Hepatocyte (in vitro differentiated cells): ENCODE results near the gene SGO1. TPM values are rescaled to one million over a fixed set of nuclear protein-coding genes. Genes with fewer than 3 reads are reported as not detected.

Experiments
- DNase-seq: peaks from one replicate; pipeline ENCODE4 v3.0.0-alpha.2; 2016; ENCODE audit warnings: low spot score
- H2AFZ ChIP-seq: fragments of 200-600 bp; sonication (generic); 2 replicates; pipeline ENCODE4 v1.6.0; 2016; ENCODE audit warnings: antibody characterized with exemption, mild to moderate bottlenecking
- H3K27ac ChIP-seq: fragments of 200-600 bp; sonication (generic); 2 replicates; pipeline ENCODE4 v1.5.1; 2016; ENCODE audit warnings: mild to moderate bottlenecking
- H3K27me3 ChIP-seq: fragments of 200-600 bp; sonication (generic); 2 replicates; pipeline ENCODE4 v1.6.1; 2016
- H3K36me3 ChIP-seq: fragments of 200-600 bp; sonication (generic); replicated peaks from 2 replicates; pipeline ENCODE4 v1.5.1; 2016; ENCODE audit warnings: low read depth; ENCODE audit not compliant: insufficient read depth
- H3K4me1 ChIP-seq: fragments of 200-600 bp; sonication (generic); 2 replicates; pipeline ENCODE4 v1.5.1; 2016; ENCODE audit warnings: mild to moderate bottlenecking, moderate library complexity; ENCODE audit not compliant: insufficient read depth
- H3K4me2 ChIP-seq: fragments of 200-600 bp; sonication (generic); 2 replicates; pipeline ENCODE4 v1.6.0; 2016
- H3K4me3 ChIP-seq: fragments of 200-600 bp; sonication (generic); 2 replicates; pipeline ENCODE4 v1.5.1; 2016; ENCODE audit warnings: mild to moderate bottlenecking
- H3K79me2 ChIP-seq: fragments of 200-600 bp; sonication (generic); 2 replicates; pipeline ENCODE4 v1.6.0; 2017; ENCODE audit warnings: mild to moderate bottlenecking
- H3K9me2 ChIP-seq: fragments of 200-600 bp; sonication (generic); replicated peaks from 2 replicates; pipeline ENCODE4 v1.6.0; 2017; ENCODE audit warnings: mild to moderate bottlenecking; ENCODE audit not compliant: insufficient read depth
- H3K9me3 ChIP-seq: fragments of 200-600 bp; sonication (generic); 2 replicates; pipeline ENCODE4 v1.5.1; 2016; ENCODE audit warnings: low read depth, mild to moderate bottlenecking
- H4K20me1 ChIP-seq: fragments of 200-600 bp; sonication (generic); 2 replicates; pipeline ENCODE4 v1.6.0; 2016; ENCODE audit warnings: mild to moderate bottlenecking; ENCODE audit not compliant: insufficient read depth, poor library complexity, severe bottlenecking
- CTCF ChIP-seq: fragments of 200-600 bp; sonication (generic); IDR thresholded peaks from 2 replicates; pipeline ENCODE4 v1.5.1; 2016; ENCODE audit warnings: antibody characterized with exemption, mild to moderate bottlenecking; ENCODE audit not compliant: poor library complexity
- EZH2 ChIP-seq: fragments of 200-600 bp; sonication (generic); IDR thresholded peaks from 2 replicates; pipeline ENCODE4 v1.6.1; 2016; ENCODE audit warnings: antibody characterized with exemption, mild to moderate bottlenecking, borderline replicate concordance
- EZH2phosphoT487 ChIP-seq: fragments of 200-600 bp; sonication (generic); IDR thresholded peaks from one replicate; pipeline ENCODE4 v1.6.1; 2018; ENCODE audit warnings: antibody characterized with exemption, mild to moderate bottlenecking, low read depth, moderate library complexity; ENCODE audit not compliant: unreplicated experiment, severe bottlenecking
- WGBS: methylation state at CpG from one replicate; pipeline ENCODE4 v1.1.6; 2016; ENCODE audit warnings: low lambda C conversion rate; ENCODE audit errors: missing lambda C conversion rate; 5-methylcytosine and 5-hydroxymethylcytosine counted together
- polyA plus RNA-seq: library from polyadenylated mRNA; unstranded; fragments of >200 nt; fragmentation: Nextera tagmentation; extraction: Ambion mirVana; gene quantifications from 2 replicates; pipeline ENCODE4 v1.2.1, GENCODE V29; 2016
- total RNA-seq: library from RNA; depleted of rRNA; stranded (reverse); fragments of >200 nt; gene quantifications from 2 replicates; pipeline ENCODE4 v1.2.3, GENCODE V29; 2014

Gene SGO1
- total and polyA plus RNA-seq, 2 experiments from 2014 or later = 5.8 to 6.7 TPM

DNA sequence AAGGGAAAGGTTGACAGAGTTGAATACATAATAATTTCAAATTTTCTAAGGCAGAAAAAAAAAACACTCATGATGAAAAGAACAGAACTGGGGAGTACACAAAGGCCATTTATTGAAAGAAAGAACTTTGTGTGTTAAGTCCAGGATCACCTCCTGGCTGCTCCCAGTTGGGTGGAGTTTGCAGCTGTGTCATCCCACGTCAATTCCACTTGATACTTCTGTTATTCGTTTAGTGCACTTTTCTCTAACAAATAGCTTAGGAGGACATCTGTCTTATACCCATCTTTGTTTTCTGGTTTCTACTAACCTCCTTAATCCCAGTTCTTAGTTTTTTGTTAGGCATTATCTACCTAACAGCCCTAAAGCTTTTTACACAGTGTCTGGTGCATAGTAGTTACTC is 44.7 kb downstream of the SGO1 start:
- Histone ChIP-seq H3K4me3 (no peak overlapping the region), H3K36me3 (no peaks in the 10 kb centered on the region), H4K20me1 (no peaks in the 10 kb centered on the region), H3K79me2 (no peaks in the 10 kb centered on the region), H2AFZ (no peak overlapping the region), H3K27me3 (no peaks in the 10 kb centered on the region), H3K27ac (no peak overlapping the region), H3K9me3 (no peaks in the 10 kb centered on the region), H3K4me2 (no peak overlapping the region), H3K9me2 (no peaks in the 10 kb centered on the region), H3K4me1 (no peaks in the 10 kb centered on the region)
- TF ChIP-seq EZH2 = no peak
- TF ChIP-seq EZH2phosphoT487 = no peak
- no peak for TF ChIP-seq CTCF
- 55% methylated on average over 2 of the region's 2 CpGs for WGBS
- no peak for DNase-seq

GRCh38 chr3:20140881-20141280 is 45.1 kb downstream of the SGO1 start:
- Histone ChIP-seq H3K27ac (no peak overlapping the region), H3K4me2 (no peak overlapping the region), H2AFZ (no peak overlapping the region), H3K79me2 (no peaks in the 10 kb centered on the region), H4K20me1 (no peaks in the 10 kb centered on the region), H3K4me1 (no peaks in the 10 kb centered on the region), H3K9me2 (no peaks in the 10 kb centered on the region), H3K36me3 (no peaks in the 10 kb centered on the region), H3K9me3 (no peaks in the 10 kb centered on the region), H3K4me3 (no peak overlapping the region), H3K27me3 (no peaks in the 10 kb centered on the region)
- no peak for TF ChIP-seq CTCF
- no peak for TF ChIP-seq EZH2
- no peak for TF ChIP-seq EZH2phosphoT487
- WGBS = 40% methylated on average over 2 of the region's 2 CpGs
- DNase-seq = no peak

- Histone ChIP-seq H3K4me3 (no peak overlapping the region), H3K27me3 (no peaks in the 10 kb centered on the region), H3K4me2 (no peak overlapping the region), H3K9me2 (no peaks in the 10 kb centered on the region), H3K36me3 (no peaks in the 10 kb centered on the region), H3K4me1 (no peaks in the 10 kb centered on the region), H3K9me3 (no peaks in the 10 kb centered on the region), H4K20me1 (no peaks in the 10 kb centered on the region), H3K27ac (no peak overlapping the region), H3K79me2 (no peaks in the 10 kb centered on the region), H2AFZ (no peak overlapping the region)
- 57% methylated on average over 4 of the region's 4 CpGs for WGBS
- TF ChIP-seq CTCF (no peak), EZH2 (no peak), EZH2phosphoT487 (no peak)
- no peak for DNase-seq
Measured at GRCh38 chr3:20137647-20138046, 48.4 kb downstream of the SGO1 start.

DNA sequence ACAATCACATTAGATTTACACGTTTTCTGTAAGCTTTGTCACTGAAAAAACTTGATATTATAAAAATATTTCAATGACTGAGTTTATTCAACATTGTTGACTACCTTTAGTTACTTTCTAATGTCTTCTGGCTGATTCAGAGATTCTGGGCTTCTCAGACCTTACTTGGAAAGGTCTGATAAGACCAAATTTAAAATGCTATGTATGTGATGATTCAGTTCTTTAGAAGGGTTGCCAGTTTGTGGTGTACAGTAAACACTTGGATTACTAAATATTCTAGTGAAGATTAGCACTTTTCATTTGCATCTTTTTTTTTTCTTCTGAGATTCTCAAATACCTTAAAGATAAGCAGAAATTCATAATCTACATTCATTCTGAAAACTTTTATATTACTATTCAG is 49.8 kb downstream of the SGO1 start:
- H3K9me3 ChIP-seq = no peaks in the 10 kb centered on the region
- TF ChIP-seq EZH2 (no peak), EZH2phosphoT487 (no peak), CTCF (no peak)
- no peaks in the 10 kb centered on the region for H3K27me3 ChIP-seq
- H3K27ac ChIP-seq = no peak overlapping the region
- 85% methylated on average over 1 of the region's 1 CpG for WGBS
- H3K4me3 ChIP-seq = no peak overlapping the region
- H3K79me2 ChIP-seq = no peaks in the 10 kb centered on the region
- H3K4me1 ChIP-seq = no peaks in the 10 kb centered on the region
- no peak for DNase-seq
- H3K9me2 ChIP-seq = no peaks in the 10 kb centered on the region
- no peak overlapping the region for H2AFZ ChIP-seq
- no peaks in the 10 kb centered on the region for H4K20me1 ChIP-seq
- no peaks in the 10 kb centered on the region for H3K36me3 ChIP-seq
- no peak overlapping the region for H3K4me2 ChIP-seq
